GM12892 (cell line): Measurements from ENCODE around the gene NCDN.
"Not testable (repeated sequence)": the region's sequence is repeated elsewhere in the genome, so short reads cannot be mapped to it uniquely, and the experiment has no call there.

Experiments
- DNase-seq: peaks from one replicate; pipeline ENCODE4 v3.0.0; 2011; ENCODE audit not compliant: insufficient read length
- FAIRE-seq: peaks from 2 replicates; lab custom pipeline; 2011; peaks lifted over from hg19 to GRCh38; lab: Jason Lieb, UNC
- POLR2A ChIP-seq: IDR thresholded peaks from 2 replicates; pipeline ENCODE4 v1.6.1; 2011; ENCODE audit warnings: low read depth, low read length, control low read depth
- POLR2AphosphoS5 ChIP-seq: IDR thresholded peaks from 2 replicates; pipeline ENCODE4 v1.6.1; 2011; ENCODE audit warnings: low read depth, low read length, control low read depth
- TAF1 ChIP-seq: IDR thresholded peaks from 2 replicates; pipeline ENCODE4 v1.6.1; 2011; ENCODE audit warnings: low read depth, mild to moderate bottlenecking, control low read depth, low read length, borderline replicate concordance

The NCDN gene

DNA sequence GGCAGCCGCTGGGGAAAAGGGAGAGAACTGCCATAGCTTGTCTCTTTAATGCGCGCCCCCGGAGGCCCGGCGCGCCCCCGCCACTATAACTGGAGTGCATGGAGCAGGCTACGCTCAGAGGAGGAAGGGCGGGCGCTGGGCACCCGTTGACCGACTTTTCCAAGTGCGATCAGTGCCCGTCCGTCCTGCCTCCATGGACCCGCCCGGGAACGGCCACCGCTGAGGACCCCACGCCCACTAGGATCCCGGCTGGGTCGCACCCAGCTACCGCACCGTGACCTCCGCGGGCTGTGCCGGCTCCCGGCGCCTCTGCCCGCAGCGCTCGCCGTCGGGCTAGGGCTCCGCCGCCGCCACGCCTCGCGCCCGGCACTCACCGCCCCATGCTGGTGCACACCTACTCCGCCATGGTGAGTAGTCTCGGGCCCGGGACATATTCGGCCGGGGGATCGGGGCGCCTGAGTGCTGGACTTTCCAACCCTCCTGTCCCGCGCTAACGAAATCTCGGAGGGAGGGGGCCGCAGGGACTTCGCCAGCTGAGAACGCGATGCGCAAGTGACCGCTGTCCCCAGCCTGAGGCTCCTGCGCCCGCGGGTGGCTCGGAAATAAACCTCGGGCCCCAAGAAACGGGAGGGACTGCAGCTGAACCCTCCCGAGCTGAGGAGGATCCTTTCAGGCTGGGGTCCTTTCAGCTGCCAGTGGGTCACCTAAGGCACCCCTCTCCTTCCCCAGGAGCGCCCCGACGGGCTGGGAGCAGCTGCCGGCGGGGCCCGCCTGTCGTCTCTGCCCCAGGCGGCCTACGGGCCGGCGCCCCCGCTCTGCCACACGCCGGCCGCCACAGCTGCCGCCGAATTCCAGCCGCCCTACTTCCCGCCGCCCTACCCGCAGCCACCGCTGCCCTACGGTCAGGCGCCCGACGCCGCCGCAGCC lies 15.9 kb downstream of the NCDN start, which contains the start of gene TFAP2E:
TSS of gene TFAP2E (plus strand) at position 117 of the 927 bp plus-strand sequence. CDS start at position 381, 264 bp downstream.
- DNase-seq (no peak), FAIRE-seq (no peak)

DNA sequence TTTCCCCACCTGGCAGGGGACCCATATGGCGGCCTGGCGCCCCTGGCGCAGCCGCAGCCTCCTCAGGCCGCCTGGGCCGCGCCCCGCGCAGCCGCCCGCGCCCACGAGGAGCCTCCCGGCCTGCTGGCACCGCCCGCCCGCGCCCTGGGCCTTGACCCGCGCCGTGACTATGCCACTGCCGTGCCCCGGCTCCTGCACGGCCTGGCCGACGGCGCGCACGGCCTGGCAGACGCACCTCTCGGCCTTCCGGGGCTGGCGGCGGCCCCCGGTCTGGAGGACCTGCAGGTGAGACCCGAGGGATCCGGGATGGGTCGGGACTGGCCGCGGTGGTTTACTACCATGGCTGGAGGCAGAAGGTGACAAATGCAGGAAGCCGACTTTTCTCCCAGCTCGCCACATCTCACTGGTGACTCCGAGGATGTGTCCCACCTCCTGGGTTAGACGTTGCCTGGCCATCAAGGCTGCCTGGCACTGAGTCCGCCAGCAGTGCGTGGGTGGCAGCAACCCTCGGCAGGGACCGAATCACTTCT lies 16.6 kb downstream of the NCDN start:
- TF ChIP-seq POLR2AphosphoS5 (no peak), TAF1 (no peak), POLR2A (no peak)
- DNase-seq (no peak), FAIRE-seq (no peak)

More for the DNA sequence above, 15.9 kb downstream of the NCDN start, which contains the start of gene TFAP2E:
- no peak for TF ChIP-seq POLR2A
- TF ChIP-seq TAF1, result no peak
- TF ChIP-seq POLR2AphosphoS5, result no peak

DNA sequence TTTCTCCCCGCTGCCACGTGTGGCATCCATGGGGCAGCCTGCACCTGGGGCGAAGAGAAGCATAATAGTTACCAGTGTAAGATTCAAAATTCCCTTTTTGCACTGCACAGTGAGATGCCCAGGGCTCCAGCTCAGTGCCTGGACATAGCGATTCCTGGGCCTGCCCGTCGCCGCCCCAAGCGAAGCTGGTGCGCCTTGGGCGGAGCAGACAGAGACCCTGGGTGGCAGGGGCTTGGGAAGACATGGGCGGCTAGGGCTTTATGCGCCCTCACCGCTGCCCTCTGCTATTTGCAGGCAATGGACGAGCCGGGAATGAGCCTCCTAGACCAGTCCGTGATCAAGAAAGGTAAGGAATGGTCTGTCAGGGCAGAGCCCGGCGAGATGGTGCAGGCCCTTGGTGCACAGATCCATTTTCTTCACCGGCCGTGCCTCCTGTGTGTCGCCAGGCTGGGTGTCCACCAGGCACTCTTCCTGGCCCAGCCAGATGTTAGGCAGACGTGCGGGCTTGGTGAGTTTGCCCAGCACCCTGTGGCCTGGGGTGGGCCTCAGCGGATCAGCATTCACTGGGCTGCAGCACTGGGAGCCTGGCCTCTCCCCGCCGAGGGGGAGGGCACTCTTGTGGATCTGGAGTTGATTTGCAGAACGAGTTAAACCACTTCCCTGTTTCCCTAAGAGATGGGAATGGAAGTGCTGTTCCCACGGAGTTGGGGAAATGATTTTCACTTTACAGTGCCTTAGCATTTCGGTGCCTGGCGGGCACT lies 17.2 kb downstream of the NCDN start:
- no peak for FAIRE-seq
- TF ChIP-seq TAF1 (no peak), POLR2AphosphoS5 (no peak), POLR2A (no peak)
- DNase-seq, result no peak

DNA sequence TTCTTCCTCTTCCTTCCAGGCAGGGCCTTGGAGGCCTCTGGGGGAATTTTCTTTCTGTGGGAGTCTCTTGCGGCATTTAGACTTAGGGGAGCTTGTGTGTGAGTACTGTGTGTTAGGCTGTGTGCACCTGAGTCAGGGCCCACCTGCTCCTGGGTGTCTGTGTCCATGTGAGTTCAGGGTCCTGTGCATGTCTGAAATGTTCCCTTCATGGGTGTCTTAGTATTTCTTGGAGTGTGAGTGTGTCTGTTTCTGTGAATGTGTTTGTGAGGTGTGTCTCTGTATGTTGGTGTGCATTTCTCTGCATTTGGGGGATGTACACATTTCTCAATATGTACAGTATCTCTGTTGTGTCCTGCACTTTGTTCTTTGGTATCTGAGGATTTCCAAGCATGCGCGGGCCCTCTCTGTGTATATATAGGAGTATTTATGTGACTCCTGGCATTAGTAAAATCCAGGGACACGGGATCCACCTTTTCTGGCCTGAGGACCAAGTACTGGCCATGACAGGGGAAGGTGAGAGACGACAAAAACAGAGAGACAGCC lies 17.9 kb downstream of the NCDN start:
- no peak for DNase-seq
- no peak for TF ChIP-seq POLR2AphosphoS5
- FAIRE-seq, result no peak

DNA sequence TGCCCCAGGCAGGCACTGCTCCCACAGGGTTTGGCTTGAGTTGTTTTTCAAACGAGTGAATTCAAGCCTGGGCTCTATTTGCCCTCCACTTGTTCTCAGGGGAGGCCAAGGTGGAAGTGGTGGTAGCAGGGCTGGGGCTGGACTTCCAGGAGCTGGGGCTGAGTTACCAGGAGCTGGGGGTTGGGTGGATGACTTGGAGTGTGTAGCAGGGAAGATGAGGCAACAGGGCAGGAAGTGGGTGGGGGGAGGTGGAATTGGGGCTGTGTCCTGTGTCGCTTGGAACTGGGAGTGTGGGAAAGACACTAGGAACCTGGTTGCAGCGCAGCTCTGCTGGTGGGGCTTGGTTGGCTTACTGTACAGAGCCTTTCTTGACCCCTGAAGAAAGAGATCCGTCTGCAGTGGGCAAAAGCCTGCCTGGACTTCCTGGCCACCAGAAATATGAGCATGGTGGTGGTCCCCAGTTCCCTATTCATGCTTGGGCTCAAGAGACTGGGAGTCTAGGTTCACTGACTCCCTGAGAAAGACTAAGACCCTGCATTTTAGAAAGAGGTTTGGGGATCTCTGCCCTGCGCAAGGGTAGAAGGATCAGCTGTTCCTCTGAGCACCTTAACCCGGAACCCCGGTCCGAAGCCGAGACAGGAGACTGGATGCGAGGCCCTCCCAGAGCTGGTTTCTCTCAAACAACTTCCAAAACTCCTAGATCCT lies 18.6 kb downstream of the NCDN start:
- FAIRE-seq, result no peak
- no peak for TF ChIP-seq POLR2AphosphoS5
- no peak for TF ChIP-seq TAF1
- no peak for TF ChIP-seq POLR2A
- no peak for DNase-seq

DNA sequence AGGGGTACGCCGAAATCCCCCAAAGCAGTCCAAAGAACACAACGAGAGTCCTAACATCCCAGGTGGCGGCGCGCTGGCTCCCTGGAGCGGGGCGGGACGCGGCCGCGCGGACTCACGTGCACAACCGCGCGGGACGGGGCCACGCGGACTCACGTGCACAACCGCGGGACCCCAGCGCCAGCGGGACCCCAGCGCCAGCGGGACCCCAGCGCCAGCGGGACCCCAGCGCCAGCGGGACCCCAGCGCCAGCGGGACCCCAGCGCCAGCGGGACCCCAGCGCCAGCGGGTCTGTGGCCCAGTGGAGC lies 19.1 kb downstream of the NCDN start:
- FAIRE-seq, DNase-seq: not testable (repeated sequence)

DNA sequence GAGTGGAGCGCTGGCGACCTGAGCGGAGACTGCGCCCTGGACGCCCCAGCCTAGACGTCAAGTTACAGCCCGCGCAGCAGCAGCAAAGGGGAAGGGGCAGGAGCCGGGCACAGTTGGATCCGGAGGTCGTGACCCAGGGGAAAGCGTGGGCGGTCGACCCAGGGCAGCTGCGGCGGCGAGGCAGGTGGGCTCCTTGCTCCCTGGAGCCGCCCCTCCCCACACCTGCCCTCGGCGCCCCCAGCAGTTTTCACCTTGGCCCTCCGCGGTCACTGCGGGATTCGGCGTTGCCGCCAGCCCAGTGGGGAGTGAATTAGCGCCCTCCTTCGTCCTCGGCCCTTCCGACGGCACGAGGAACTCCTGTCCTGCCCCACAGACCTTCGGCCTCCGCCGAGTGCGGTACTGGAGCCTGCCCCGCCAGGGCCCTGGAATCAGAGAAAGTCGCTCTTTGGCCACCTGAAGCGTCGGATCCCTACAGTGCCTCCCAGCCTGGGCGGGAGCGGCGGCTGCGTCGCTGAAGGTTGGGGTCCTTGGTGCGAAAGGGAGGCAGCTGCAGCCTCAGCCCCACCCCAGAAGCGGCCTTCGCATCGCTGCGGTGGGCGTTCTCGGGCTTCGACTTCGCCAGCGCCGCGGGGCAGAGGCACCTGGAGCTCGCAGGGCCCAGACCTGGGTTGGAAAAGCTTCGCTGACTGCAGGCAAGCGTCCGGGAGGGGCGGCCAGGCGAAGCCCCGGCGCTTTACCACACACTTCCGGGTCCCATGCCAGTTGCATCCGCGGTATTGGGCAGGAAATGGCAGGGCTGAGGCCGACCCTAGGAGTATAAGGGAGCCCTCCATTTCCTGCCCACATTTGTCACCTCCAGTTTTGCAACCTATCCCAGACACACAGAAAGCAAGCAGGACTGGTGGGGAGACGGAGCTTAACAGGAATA lies 19.7 kb downstream of the NCDN start:
- DNase-seq (peak; percentile 80), FAIRE-seq (peak; percentile 86)
- TF ChIP-seq POLR2A (peak; percentile 69), TAF1 (peak; percentile 58; the same call in 1 of the 2 replicates), POLR2AphosphoS5 (no peak)

DNA sequence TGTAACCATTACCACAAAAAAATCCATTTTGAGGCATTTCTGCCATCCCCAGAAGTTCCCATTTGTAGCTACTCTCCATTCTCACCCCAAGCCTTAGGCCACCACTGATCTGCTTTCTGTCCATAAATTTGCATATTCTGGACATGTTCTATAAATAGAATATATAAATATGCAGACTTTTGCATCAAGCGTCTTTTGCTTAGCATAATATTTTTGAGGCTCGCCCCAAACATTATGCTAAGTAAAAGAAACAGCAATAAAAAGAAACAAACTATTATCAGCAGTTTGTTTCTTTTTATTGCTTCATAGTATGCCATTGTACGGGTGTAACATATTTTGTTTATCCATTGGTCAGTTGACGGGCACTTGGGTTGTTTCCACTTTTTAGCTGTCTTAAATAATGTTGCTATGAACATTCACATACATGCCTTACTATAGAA lies 23.4 kb downstream of the NCDN start:
- no peak for FAIRE-seq
- no peak for TF ChIP-seq POLR2A
- no peak for DNase-seq

DNA sequence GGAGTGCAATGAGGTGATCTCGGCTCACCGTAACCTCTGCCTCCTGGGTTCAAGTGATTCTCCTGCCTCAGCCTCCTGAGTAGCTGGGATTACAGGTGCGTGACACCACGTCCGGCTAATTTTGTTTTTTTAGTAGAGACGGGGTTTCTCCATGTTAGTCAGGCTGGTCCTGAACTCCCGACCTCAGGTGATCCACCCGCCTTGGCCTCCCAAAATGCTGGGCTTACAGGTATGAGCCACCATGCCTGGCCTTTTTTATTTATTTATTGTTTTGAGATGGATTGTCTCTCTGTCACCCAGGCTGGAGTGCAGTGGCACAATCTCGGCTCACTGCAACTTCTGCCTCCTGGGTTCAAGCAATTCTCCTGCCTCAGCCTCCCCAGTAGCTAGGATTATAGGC lies 24.0 kb downstream of the NCDN start:
- not testable (repeated sequence) for DNase-seq, FAIRE-seq

DNA sequence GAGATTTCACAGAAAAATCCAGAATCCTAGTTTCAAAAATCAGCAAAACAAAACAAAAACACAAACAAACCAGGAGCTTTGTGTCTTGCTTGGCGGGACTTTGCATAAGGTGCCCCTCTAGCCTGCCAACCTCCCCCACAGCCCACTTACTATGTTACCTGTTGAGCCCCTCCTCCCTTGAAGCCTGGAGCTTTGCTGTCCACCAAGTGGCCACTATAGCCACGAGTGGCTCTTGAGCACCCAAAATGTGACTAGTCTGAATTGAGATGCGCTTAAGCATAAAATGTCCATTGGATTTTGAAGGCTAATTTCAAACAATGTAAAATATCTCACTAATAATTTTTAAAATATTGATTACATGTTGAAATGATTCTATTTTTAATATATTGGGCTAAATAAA lies 27.7 kb downstream of the NCDN start:
- FAIRE-seq (no peak), DNase-seq (no peak)
- no peak for TF ChIP-seq POLR2A
- TF ChIP-seq TAF1, result no peak
- no peak for TF ChIP-seq POLR2AphosphoS5

DNA sequence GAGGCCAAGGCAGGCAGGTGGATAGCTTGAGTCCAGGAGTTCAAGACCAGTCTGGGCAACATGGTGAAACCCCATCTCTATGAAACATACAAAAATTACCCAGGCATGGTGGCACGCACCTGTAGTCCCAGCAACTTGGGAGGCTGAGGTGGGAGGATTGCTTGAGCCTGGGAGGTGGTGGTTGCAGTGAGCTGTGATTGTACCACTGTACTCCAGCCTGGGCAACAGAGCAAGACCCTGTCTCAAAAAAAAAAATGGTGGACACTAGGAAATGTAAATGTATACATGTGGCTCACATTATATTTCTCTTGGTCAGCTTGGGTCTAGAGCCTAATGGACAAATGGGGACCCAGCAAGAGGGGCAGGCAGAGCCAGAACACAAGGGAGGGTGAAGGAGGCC lies 28.2 kb downstream of the NCDN start:
- not testable (repeated sequence) for DNase-seq

More for the DNA sequence above, 28.2 kb downstream of the NCDN start:
- FAIRE-seq, result not testable (repeated sequence)
